ENCODE data around the gene SULT2B1. TPM values are rescaled to one million over a fixed set of nuclear protein-coding genes. Genes with fewer than 3 reads are reported as not detected.

The SULT2B1 gene
- total and polyA plus RNA-seq, 4 donors, result 0.14 to 0.24 TPM; not detected in 2

GRCh38 chr19:48595833-48596232, 43.9 kb downstream of the SULT2B1 start:
- no peaks in the 10 kb centered on the region for H3K4me1 ChIP-seq (ENCODE audit: control insufficient read depth in 4 of 4, insufficient read depth in 4 of 4, low read length in 3 of 4)
- H3K27me3 ChIP-seq (ENCODE audit: control insufficient read depth in 4 of 4, insufficient read depth in 4 of 4, low read length in 3 of 4), result no peaks in the 10 kb centered on the region
- no peaks in the 10 kb centered on the region for H3K9me3 ChIP-seq (ENCODE audit: control insufficient read depth in 4 of 4, low read length in 3 of 4)
- H3K9ac ChIP-seq (ENCODE audit: low read depth in 1 of 2, low read length in 2 of 2), result no peak overlapping the region
- DNase-seq (ENCODE audit: low spot score), result no peak
- WGBS, result 78% methylated on average over 6 of the region's 6 CpGs
- H3K27ac ChIP-seq (ENCODE audit: low read depth in 1 of 2, low read length in 2 of 2), result no peak overlapping the region
- no peak overlapping the region for H3K4me3 ChIP-seq (ENCODE audit: low read depth in 1 of 3, low read length in 3 of 3)
- TF ChIP-seq EGR1 (IDR thresholded peaks at IDR 0.05; ENCODE audit: low read depth in 2 of 2), result no peak
- TF ChIP-seq RAD21 (IDR thresholded peaks at IDR 0.05), result no peak
- no peak for TF ChIP-seq SP1 (IDR thresholded peaks at IDR 0.05)
- TF ChIP-seq TAF1 (conservative IDR thresholded peaks at IDR 0.05), result no peak
- TF ChIP-seq YY1 (IDR thresholded peaks at IDR 0.05), result no peak
- no peak for TF ChIP-seq FOXA2 (IDR thresholded peaks at IDR 0.05)
- no peak for TF ChIP-seq ATF3 (IDR thresholded peaks at IDR 0.05)
- no peak for TF ChIP-seq JUND (IDR thresholded peaks at IDR 0.05)
- TF ChIP-seq HNF4G (IDR thresholded peaks at IDR 0.05), result no peak
- TF ChIP-seq REST (IDR thresholded peaks at IDR 0.05), result no peak
- no peak for TF ChIP-seq MAX (IDR thresholded peaks at IDR 0.05)
- no peak for TF ChIP-seq NR2F2 (IDR thresholded peaks at IDR 0.05)
- TF ChIP-seq ZBTB33 (IDR thresholded peaks at IDR 0.05), result no peak
- H3K36me3 ChIP-seq (ENCODE audit: control insufficient read depth in 4 of 4, insufficient read depth in 3 of 4, low read depth in 1 of 4, low read length in 3 of 4), result no peaks in the 10 kb centered on the region

GRCh38 chr19:48596237-48596636, 44.3 kb downstream of the SULT2B1 start:
- no peak for DNase-seq (ENCODE audit: low spot score)
- Histone ChIP-seq H3K9ac (ENCODE audit: low read depth in 1 of 2, low read length in 2 of 2) (no peak overlapping the region), H3K9me3 (ENCODE audit: control insufficient read depth in 4 of 4, low read length in 3 of 4) (no peaks in the 10 kb centered on the region), H3K36me3 (ENCODE audit: control insufficient read depth in 4 of 4, insufficient read depth in 3 of 4, low read depth in 1 of 4, low read length in 3 of 4) (no peaks in the 10 kb centered on the region), H3K4me1 (ENCODE audit: control insufficient read depth in 4 of 4, insufficient read depth in 4 of 4, low read length in 3 of 4) (no peaks in the 10 kb centered on the region), H3K4me3 (ENCODE audit: low read depth in 1 of 3, low read length in 3 of 3) (no peak overlapping the region), H3K27me3 (ENCODE audit: control insufficient read depth in 4 of 4, insufficient read depth in 4 of 4, low read length in 3 of 4) (no peaks in the 10 kb centered on the region), H3K27ac (ENCODE audit: low read depth in 1 of 2, low read length in 2 of 2) (no peak overlapping the region)
- peak; percentile 64 for TF ChIP-seq NR2F2 (IDR thresholded peaks at IDR 0.05)
- no peak for TF ChIP-seq CTCF (IDR thresholded peaks at IDR 0.05; ENCODE audit: low read depth, low read length, missing input control)
- 63% methylated on average over 4 of the region's 4 CpGs for WGBS

Measured in liver (tissue), 9 donors.